ENCODE measurements around the gene MRPL24. TPM values are rescaled to one million over a fixed set of nuclear protein-coding genes. Genes with fewer than 3 reads are reported as not detected.

The MRPL24 gene
- total and polyA plus RNA-seq, 2 of the 13 experiments (the other 11 are each of a cell fraction or from before 2014, with no cell fraction given) = 38.1 to 42.9 TPM

GRCh38 chr1:156746728-156747631, 6.1 kb upstream of the MRPL24 start (continued):
- TF ChIP-seq BCLAF1 (IDR thresholded peaks at IDR 0.05) = no peak
- TF ChIP-seq ZFP36 (IDR thresholded peaks at IDR 0.05; ENCODE audit: borderline replicate concordance, low read depth, low read length, partially characterized antibody) = no peak
- TF ChIP-seq ZBTB10 (CRISPR knock-in tag; IDR thresholded peaks at IDR 0.05; ENCODE audit: borderline replicate concordance) = no peak
- TF ChIP-seq ZNF597 (CRISPR knock-in tag; IDR thresholded peaks at IDR 0.05) = no peak
- no peak for TF ChIP-seq ZNF749 (CRISPR knock-in tag; IDR thresholded peaks at IDR 0.05; ENCODE audit: borderline replicate concordance)
- no peak for TF ChIP-seq PHF21A (CRISPR knock-in tag; IDR thresholded peaks at IDR 0.05)
- peak; percentile 98 for TF ChIP-seq HNRNPK (IDR thresholded peaks at IDR 0.05; ENCODE audit: low read depth, low read length, poor library complexity, severe bottlenecking)
- no peak for TF ChIP-seq FOXC1 (CRISPR knock-in tag; IDR thresholded peaks at IDR 0.05; ENCODE audit: borderline replicate concordance)
- TF ChIP-seq ZNF589 (CRISPR knock-in tag; conservative IDR thresholded peaks at IDR 0.05) = no peak
- no peak for TF ChIP-seq ZBTB1 (CRISPR knock-in tag; IDR thresholded peaks at IDR 0.05; ENCODE audit: borderline replicate concordance)
- TF ChIP-seq ARID2 (CRISPR knock-in tag; IDR thresholded peaks at IDR 0.05; ENCODE audit: borderline replicate concordance) = no peak
- TF ChIP-seq KAT8 (CRISPR knock-in tag; IDR thresholded peaks at IDR 0.05) = no peak; the same call in 1 of the 2 replicates
- no peak for TF ChIP-seq ZFP90 (CRISPR knock-in tag; IDR thresholded peaks at IDR 0.05; ENCODE audit: borderline replicate concordance)
- no peak for TF ChIP-seq ZNF256 (CRISPR knock-in tag; conservative IDR thresholded peaks at IDR 0.05)
- no peak for TF ChIP-seq ZNF138 (CRISPR knock-in tag; IDR thresholded peaks at IDR 0.05; ENCODE audit: low read depth)

Measured in HepG2 (cell line).